ENCODE results near the gene ELL. TPM values are rescaled to one million over a fixed set of nuclear protein-coding genes. Genes with fewer than 3 reads are reported as not detected.

Gene ELL
- total RNA-seq, 1 donor = 18.5 TPM

DNA sequence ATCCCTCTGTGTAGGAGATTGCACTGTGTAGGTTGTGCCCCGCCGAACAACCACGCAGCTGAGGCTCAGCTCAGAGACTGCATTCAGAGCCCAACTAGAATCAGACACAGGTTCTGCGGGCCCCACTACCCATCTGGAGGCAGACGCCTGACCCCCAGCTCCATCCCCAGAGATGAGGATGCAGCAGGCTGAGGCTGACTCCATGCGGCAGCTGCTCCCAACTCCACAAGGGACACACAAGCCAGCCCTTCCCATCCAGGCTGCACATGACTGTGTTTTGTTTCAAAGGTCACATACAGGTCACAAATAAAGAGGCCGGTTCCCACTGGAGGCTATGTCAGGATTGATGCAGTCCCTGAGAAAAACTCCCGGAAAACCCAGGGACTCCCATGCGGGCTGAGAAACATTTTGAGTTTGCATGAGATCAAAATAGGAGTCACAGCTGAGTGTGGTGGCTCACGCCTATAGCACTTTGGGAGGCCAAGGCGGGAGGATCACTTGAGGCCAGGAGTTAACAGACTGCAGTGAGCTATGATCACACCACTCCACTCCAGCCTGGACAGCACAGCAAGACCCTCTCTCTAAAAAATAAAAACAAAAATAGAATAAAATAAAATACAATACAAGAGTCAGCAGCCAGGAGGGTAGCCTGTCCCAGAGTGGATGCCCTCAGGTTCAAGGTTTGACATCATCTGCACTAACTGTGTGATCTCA lies 14.0 kb downstream of the ELL start:
- peak; percentile 73 for DNase-seq (ENCODE audit: insufficient read length, low spot score, missing footprints)
- TF ChIP-seq CTCF (IDR thresholded peaks at IDR 0.05; ENCODE audit: extremely low read depth, low read depth, low read length) = no peak
- Histone ChIP-seq H3K27me3 (ENCODE audit: insufficient read depth, low read length) (no peaks in the 10 kb centered on the region), H3K4me3 (ENCODE audit: insufficient read depth, low read length) (no peak overlapping the region), H3K79me2 (ENCODE audit: insufficient read depth, low read length) (peaks cover 95% of the 10 kb centered on the region), H3K9me3 (ENCODE audit: low read depth, low read length) (no peaks in the 10 kb centered on the region), H4K20me1 (ENCODE audit: insufficient read depth, low read length) (peaks cover 94% of the 10 kb centered on the region), H3K36me3 (ENCODE audit: insufficient read depth, low read length) (no peaks in the 10 kb centered on the region), H3K4me2 (ENCODE audit: insufficient read depth, low read length) (no peak overlapping the region), H3K4me1 (ENCODE audit: insufficient read depth, low read length) (peaks cover 21% of the 10 kb centered on the region), H3K27ac (ENCODE audit: low read depth, low read length) (peak overlapping the region; percentile 42), H2AFZ (ENCODE audit: low read length) (no peak overlapping the region)

- peak overlapping the region; percentile 42 for H3K27ac ChIP-seq (ENCODE audit: low read depth, low read length)
- TF ChIP-seq CTCF (IDR thresholded peaks at IDR 0.05; ENCODE audit: extremely low read depth, low read depth, low read length) = no peak
- peaks cover 95% of the 10 kb centered on the region for H3K79me2 ChIP-seq (ENCODE audit: insufficient read depth, low read length)
- H3K9me3 ChIP-seq (ENCODE audit: low read depth, low read length) = no peaks in the 10 kb centered on the region
- H2AFZ ChIP-seq (ENCODE audit: low read length) = no peak overlapping the region
- no peaks in the 10 kb centered on the region for H3K36me3 ChIP-seq (ENCODE audit: insufficient read depth, low read length)
- no peak overlapping the region for H3K4me2 ChIP-seq (ENCODE audit: insufficient read depth, low read length)
- H4K20me1 ChIP-seq (ENCODE audit: insufficient read depth, low read length) = peaks cover 94% of the 10 kb centered on the region
- DNase-seq (ENCODE audit: insufficient read length, low spot score, missing footprints) = peak; percentile 85
- no peaks in the 10 kb centered on the region for H3K27me3 ChIP-seq (ENCODE audit: insufficient read depth, low read length)
- peaks cover 21% of the 10 kb centered on the region for H3K4me1 ChIP-seq (ENCODE audit: insufficient read depth, low read length)
- no peak overlapping the region for H3K4me3 ChIP-seq (ENCODE audit: insufficient read depth, low read length)
Measured at GRCh38 chr19:18507021-18507726, 14.7 kb downstream of the ELL start.

DNA sequence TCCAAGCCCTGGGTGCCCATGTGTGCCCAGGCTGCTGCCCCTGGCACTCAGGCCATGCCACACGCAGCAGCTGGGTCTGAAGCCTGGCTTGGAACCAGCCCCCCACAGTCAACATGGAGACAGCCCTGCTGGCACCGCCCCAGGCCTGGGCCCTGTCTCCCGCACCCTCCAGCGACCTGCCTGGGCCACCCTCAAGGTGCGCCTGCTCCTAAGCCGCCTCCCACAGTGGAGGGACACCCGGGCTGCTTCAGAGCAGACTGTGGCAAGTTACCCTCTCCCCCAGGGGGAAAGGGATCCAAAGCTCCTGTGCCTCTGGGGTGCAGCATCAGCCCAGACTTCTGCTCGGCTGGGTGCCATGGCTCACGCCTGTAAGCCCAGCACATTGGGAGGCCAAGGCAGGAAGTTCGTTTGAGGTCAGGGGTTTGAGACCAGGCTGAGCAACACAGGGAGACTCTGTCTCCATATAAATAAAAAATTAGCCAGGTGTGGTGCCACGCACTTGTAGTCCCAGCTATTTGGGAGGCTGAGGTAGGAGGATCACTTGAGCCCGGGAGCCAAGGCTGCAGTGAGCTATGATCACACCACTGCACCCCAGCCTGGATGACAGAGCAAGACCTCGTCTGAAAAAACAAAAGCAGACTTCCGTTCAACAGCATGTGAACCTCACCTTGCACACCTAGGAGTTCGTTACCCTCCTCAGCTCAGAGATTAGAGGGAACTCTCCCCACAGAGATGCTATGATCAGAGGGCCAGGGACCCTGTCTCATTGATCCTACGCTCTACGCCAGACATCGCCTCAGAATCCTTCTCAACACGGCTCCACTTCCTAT lies 15.6 kb downstream of the ELL start:
- H2AFZ ChIP-seq (ENCODE audit: low read length) = no peak overlapping the region

More for the DNA sequence above, 15.6 kb downstream of the ELL start:
- H3K27ac ChIP-seq (ENCODE audit: low read depth, low read length) = no peak overlapping the region
- peaks cover 21% of the 10 kb centered on the region for H3K4me1 ChIP-seq (ENCODE audit: insufficient read depth, low read length)
- no peak for TF ChIP-seq CTCF (IDR thresholded peaks at IDR 0.05; ENCODE audit: extremely low read depth, low read depth, low read length)
- no peaks in the 10 kb centered on the region for H3K36me3 ChIP-seq (ENCODE audit: insufficient read depth, low read length)
- peaks cover 97% of the 10 kb centered on the region for H3K79me2 ChIP-seq (ENCODE audit: insufficient read depth, low read length)
- H3K4me3 ChIP-seq (ENCODE audit: insufficient read depth, low read length) = no peak overlapping the region
- H3K4me2 ChIP-seq (ENCODE audit: insufficient read depth, low read length) = no peak overlapping the region
- peak; percentile 42 for DNase-seq (ENCODE audit: insufficient read length, low spot score, missing footprints)
- H4K20me1 ChIP-seq (ENCODE audit: insufficient read depth, low read length) = peaks cover 96% of the 10 kb centered on the region
- no peaks in the 10 kb centered on the region for H3K9me3 ChIP-seq (ENCODE audit: low read depth, low read length)
- H3K27me3 ChIP-seq (ENCODE audit: insufficient read depth, low read length) = no peaks in the 10 kb centered on the region

Measured in osteoblast (primary cell).